Gastrocnemius medialis (tissue), 4 donors: ENCODE data around the gene TP53INP2. TPM values are rescaled to one million over a fixed set of nuclear protein-coding genes. Genes with fewer than 3 reads are reported as not detected.
"Not testable (repeated sequence)": the region's sequence is repeated elsewhere in the genome, so short reads cannot be mapped to it uniquely, and the experiment has no call there.

Source experiments
- ATAC-seq, 2 donors: fragments of 150-250 bp; one replicate each; pipeline ENCODE4 v1.9.1; 2016
- DNase-seq, 2 donors: peaks; one replicate each; pipeline ENCODE4 v3.0.0-alpha.2; 2019
- H3K27ac ChIP-seq, 4 donors: fragments of 200-600 bp; sonication (generic); 1 replicate in 1 of 4; 2 replicates in 3 of 4; pipeline ENCODE4 v1.5.1; 2016 to 2018; ENCODE audit warnings: mild to moderate bottlenecking in 2 of 4, moderate library complexity in 1 of 4
- H3K27me3 ChIP-seq, 3 donors: fragments of 200-600 bp; sonication (generic) in 2 of 3; 1 replicate in 1 of 3; 2 replicates in 2 of 3; pipeline versions ENCODE4 v1.5.1 to v1.6.0; 2016 to 2019; ENCODE audit warnings: mild to moderate bottlenecking in 1 of 3, moderate library complexity in 1 of 3
- H3K36me3 ChIP-seq, 2 donors: fragments of 200-600 bp; sonication (generic) in 1 of 2; one replicate each; pipeline ENCODE4 v1.5.1; 2017 to 2018
- H3K4me1 ChIP-seq, 2 donors: fragments of 200-600 bp; sonication (generic) in 1 of 2; one replicate each; pipeline ENCODE4 v1.5.1; 2016 to 2017; ENCODE audit warnings: mild to moderate bottlenecking in 2 of 2
- H3K4me3 ChIP-seq, 4 donors: fragments of 200-600 bp; sonication (generic) in 3 of 4; 1 replicate in 1 of 4; 2 replicates in 3 of 4; pipeline ENCODE4 v1.5.1; 2016 to 2019; ENCODE audit warnings: mild to moderate bottlenecking in 2 of 4
- H3K9me3 ChIP-seq, 3 donors: fragments of 200-600 bp; sonication (generic) in 2 of 3; 1 replicate in 1 of 3; 2 replicates in 2 of 3; pipeline ENCODE4 v1.5.1; 2016 to 2019
- CTCF ChIP-seq, 5 experiments: fragments of 450-650 bp in 3 of 5; fragments of 200-600 bp in 2 of 5; sonication (generic) in 2 of 5; IDR thresholded peaks in 4 of 5; conservative IDR thresholded peaks in 1 of 5; 1 replicate in 4 of 5; 2 replicates in 1 of 5; pipeline ENCODE4 v1.5.1; 2016 to 2019; ENCODE audit warnings: antibody characterized with exemption in 5 of 5, mild to moderate bottlenecking in 3 of 5, moderate library complexity in 3 of 5
- POLR2A ChIP-seq, 2 donors: fragments of 450-650 bp; IDR thresholded peaks; one replicate each; pipeline ENCODE4 v1.6.1; 2017; ENCODE audit warnings: antibody characterized with exemption in 2 of 2, mild to moderate bottlenecking in 2 of 2, moderate library complexity in 2 of 2
- in situ Hi-C, 4 donors: fragments of 200-750 bp; cut with MboI; loops; one replicate each; pipeline versions ENCODE4 v1.15.0 to v1.8.0; 2017; ENCODE audit warnings: low sequenced_read_pairs in 4 of 4
- intact Hi-C: fragments of 100-400 bp; cut with DNase I; formaldehyde crosslinking; loops from one replicate; pipeline ENCODE4 v1.15.1; 2023; ENCODE audit warnings: low total_unique reads
- total RNA-seq, 4 donors: library from RNA; depleted of rRNA; stranded (reverse); fragments of >200 nt; gene quantifications; one replicate each; pipeline versions ENCODE4 v1.1.0 to v1.2.3, GENCODE V29; 2016

The TP53INP2 gene
- total RNA-seq, 4 donors from 2014 or later: 2.9 to 26.7 (median 11.1) TPM

GRCh38 chr20:34715384-34715783 lies 11.2 kb downstream of the TP53INP2 start:
- Histone ChIP-seq H3K4me3 (no peak overlapping the region), H3K36me3 (peaks cover 0 to 20% of the 10 kb centered on the region in 2 donors), H3K27ac (no peak overlapping the region), H3K9me3 (no peaks in the 10 kb centered on the region), H3K4me1 (peaks cover 11 to 23% of the 10 kb centered on the region in 2 donors), H3K27me3 (no peaks in the 10 kb centered on the region)
- intact Hi-C loops (no loop called here), in situ Hi-C loops (loop anchor here in 1 of 4 donors (25.0 kb wide), 1 partner anchor 178 kb away; no protein-coding TSS in a partner anchor)
- ATAC-seq (no peak), DNase-seq (no peak)
- TF ChIP-seq CTCF (IDR thresholded peaks at IDR 0.05 in 4 of 5, conservative IDR thresholded peaks at IDR 0.05 in 1 of 5) (no peak), POLR2A (IDR thresholded peaks at IDR 0.05) (no peak)

- no peak for DNase-seq
- Histone ChIP-seq H3K4me3 (no peak overlapping the region), H3K27me3 (no peaks in the 10 kb centered on the region), H3K4me1 (peaks cover 8 to 23% of the 10 kb centered on the region in 2 donors), H3K9me3 (no peaks in the 10 kb centered on the region), H3K27ac (no peak overlapping the region), H3K36me3 (peaks cover 0 to 20% of the 10 kb centered on the region in 2 donors)
- in situ Hi-C loops (loop anchor here in 1 of 4 donors (25.0 kb wide), 1 partner anchor 180 kb away; no protein-coding TSS in a partner anchor), intact Hi-C loops (no loop called here)
- no peak for ATAC-seq
- TF ChIP-seq POLR2A (IDR thresholded peaks at IDR 0.05): no peak
- TF ChIP-seq CTCF (IDR thresholded peaks at IDR 0.05 in 4 of 5, conservative IDR thresholded peaks at IDR 0.05 in 1 of 5): no peak
Observed at GRCh38 chr20:34716921-34717229, 12.7 kb downstream of the TP53INP2 start.

GRCh38 chr20:34717230-34718095 lies 13.3 kb downstream of the TP53INP2 start:
- intact Hi-C loops (no loop called here), in situ Hi-C loops (loop anchor here in 1 of 4 donors (25.0 kb wide), 1 partner anchor 180 kb away; no protein-coding TSS in a partner anchor)
- TF ChIP-seq CTCF (IDR thresholded peaks at IDR 0.05 in 4 of 5, conservative IDR thresholded peaks at IDR 0.05 in 1 of 5): no peak
- peaks cover 0 to 20% of the 10 kb centered on the region in 2 donors for H3K36me3 ChIP-seq
- DNase-seq: no peak
- H3K4me1 ChIP-seq: peaks cover 8 to 23% of the 10 kb centered on the region in 2 donors
- no peaks in the 10 kb centered on the region for H3K9me3 ChIP-seq
- no peak for ATAC-seq
- no peaks in the 10 kb centered on the region for H3K27me3 ChIP-seq
- H3K27ac ChIP-seq: no peak overlapping the region
- H3K4me3 ChIP-seq: no peak overlapping the region

- H3K9me3 ChIP-seq, DNase-seq, H3K27ac ChIP-seq, H3K27me3 ChIP-seq, intact Hi-C loops, ATAC-seq, H3K4me3 ChIP-seq: not testable (repeated sequence)
- H3K36me3 ChIP-seq: peaks cover 0 to 18% of the 10 kb centered on the region in 2 donors
- H3K4me1 ChIP-seq: peaks cover 8 to 14% of the 10 kb centered on the region in 2 donors
- in situ Hi-C loops: loop anchor here in 1 of 4 donors (25.0 kb wide), 1 partner anchor 182 kb away; no protein-coding TSS in a partner anchor
Observed at GRCh38 chr20:34719242-34720017, 15.3 kb downstream of the TP53INP2 start.

GRCh38 chr20:34720266-34720665 lies 16.1 kb downstream of the TP53INP2 start:
- TF ChIP-seq CTCF (IDR thresholded peaks at IDR 0.05 in 4 of 5, conservative IDR thresholded peaks at IDR 0.05 in 1 of 5) (no peak), POLR2A (IDR thresholded peaks at IDR 0.05) (no peak)
- in situ Hi-C loops (loop anchor here in 1 of 4 donors (25.0 kb wide), 1 partner anchor 183 kb away; no protein-coding TSS in a partner anchor), intact Hi-C loops (no loop called here)
- Histone ChIP-seq H3K4me1 (peaks cover 8 to 14% of the 10 kb centered on the region in 2 donors), H3K27ac (peak overlapping the region in 1 of 4 donors; percentile 14), H3K4me3 (no peak overlapping the region), H3K27me3 (no peaks in the 10 kb centered on the region), H3K9me3 (no peaks in the 10 kb centered on the region), H3K36me3 (peaks cover 0 to 20% of the 10 kb centered on the region in 2 donors)
- no peak for DNase-seq
- no peak for ATAC-seq

GRCh38 chr20:34722560-34722959 lies 18.4 kb downstream of the TP53INP2 start:
- peaks cover 8 to 14% of the 10 kb centered on the region in 2 donors for H3K4me1 ChIP-seq
- peaks cover 0 to 38% of the 10 kb centered on the region in 2 donors for H3K36me3 ChIP-seq
- DNase-seq, intact Hi-C loops, H3K4me3 ChIP-seq, H3K9me3 ChIP-seq, ATAC-seq, H3K27ac ChIP-seq, H3K27me3 ChIP-seq: not testable (repeated sequence)
- in situ Hi-C loops: loop anchor here in 1 of 4 donors (25.0 kb wide), 1 partner anchor 185 kb away; no protein-coding TSS in a partner anchor
